ENCODE results near the gene KRTCAP2.

DNA sequence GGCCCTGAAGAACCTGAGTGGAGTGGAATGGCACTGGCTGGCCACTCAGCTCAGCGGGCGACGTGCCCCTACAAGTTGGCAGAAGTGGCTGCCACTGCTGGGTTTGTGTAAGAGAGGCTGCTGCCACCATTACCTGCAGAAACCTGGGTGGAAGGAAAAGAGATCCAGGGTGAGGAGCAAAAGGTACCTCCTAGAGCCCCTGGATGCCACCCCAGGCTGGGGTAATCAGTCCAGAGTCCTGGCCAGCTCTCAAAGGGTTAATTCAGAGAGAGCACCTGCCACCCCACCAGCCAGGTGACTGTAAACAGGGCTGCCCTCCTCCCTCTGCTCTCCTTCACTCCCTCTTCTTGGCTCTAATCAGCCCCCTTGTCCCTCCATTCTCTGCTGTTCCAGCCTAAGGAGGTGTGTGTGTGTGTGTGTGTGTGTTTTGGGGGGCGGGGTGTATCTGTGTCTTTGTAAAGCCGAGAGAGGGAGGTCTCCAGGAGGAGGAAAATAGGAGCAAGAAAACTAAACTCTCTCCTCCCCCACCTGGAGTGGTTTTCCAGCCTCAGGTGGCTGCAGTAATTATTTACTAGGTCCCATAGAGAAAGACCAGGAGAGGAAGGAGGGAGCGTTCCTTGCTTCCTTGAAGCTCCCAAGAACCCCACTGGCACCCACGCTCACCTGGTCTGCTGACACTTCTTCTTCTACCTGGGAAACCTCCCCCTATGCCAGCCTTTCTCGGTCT is 13.1 kb upstream of the KRTCAP2 start:
- no peak for TF ChIP-seq TAF1 (conservative IDR thresholded peaks at IDR 0.05)
- no peak for TF ChIP-seq CTCF (IDR thresholded peaks at IDR 0.05; ENCODE audit: low read depth, low read length, missing input control)
- TF ChIP-seq MAX (IDR thresholded peaks at IDR 0.05), result no peak
- TF ChIP-seq GABPA (IDR thresholded peaks at IDR 0.05 in 1 of 2, conservative IDR thresholded peaks at IDR 0.05 in 1 of 2), result no peak
- no peak for TF ChIP-seq ATF3 (IDR thresholded peaks at IDR 0.05)
